ENCODE measurements around the gene RAX2.

RAX2 gene

DNA sequence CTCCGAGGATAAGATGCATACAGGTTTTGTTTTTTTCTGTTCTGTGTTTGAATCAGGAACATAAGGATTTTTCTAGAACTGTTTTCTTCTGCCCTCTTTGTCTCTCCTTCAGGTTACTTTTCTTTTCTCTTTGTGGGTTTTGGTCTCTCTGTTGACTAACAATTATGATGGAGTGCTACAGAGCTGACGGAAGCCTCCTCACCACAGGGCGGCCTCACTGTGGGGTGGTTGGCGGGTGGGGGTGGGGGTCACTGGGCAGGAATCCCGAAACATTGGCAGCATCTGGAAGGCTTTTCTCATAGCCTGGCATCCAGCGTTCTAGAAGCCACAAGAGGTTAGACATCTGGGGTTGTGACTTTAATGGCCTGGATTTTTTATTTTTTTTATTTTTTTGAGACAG, 26.1 kb upstream of the RAX2 start:
- Histone ChIP-seq H3K27ac (no peak overlapping the region), H3K9ac (no peak overlapping the region)
- TF ChIP-seq, protein P1, sequence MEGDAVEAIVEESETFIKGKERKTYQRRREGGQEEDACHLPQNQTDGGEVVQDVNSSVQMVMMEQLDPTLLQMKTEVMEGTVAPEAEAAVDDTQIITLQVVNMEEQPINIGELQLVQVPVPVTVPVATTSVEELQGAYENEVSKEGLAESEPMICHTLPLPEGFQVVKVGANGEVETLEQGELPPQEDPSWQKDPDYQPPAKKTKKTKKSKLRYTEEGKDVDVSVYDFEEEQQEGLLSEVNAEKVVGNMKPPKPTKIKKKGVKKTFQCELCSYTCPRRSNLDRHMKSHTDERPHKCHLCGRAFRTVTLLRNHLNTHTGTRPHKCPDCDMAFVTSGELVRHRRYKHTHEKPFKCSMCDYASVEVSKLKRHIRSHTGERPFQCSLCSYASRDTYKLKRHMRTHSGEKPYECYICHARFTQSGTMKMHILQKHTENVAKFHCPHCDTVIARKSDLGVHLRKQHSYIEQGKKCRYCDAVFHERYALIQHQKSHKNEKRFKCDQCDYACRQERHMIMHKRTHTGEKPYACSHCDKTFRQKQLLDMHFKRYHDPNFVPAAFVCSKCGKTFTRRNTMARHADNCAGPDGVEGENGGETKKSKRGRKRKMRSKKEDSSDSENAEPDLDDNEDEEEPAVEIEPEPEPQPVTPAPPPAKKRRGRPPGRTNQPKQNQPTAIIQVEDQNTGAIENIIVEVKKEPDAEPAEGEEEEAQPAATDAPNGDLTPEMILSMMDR (conservative IDR thresholded peaks at IDR 0.05; ENCODE audit: low read depth, low read length), result no peak

DNA sequence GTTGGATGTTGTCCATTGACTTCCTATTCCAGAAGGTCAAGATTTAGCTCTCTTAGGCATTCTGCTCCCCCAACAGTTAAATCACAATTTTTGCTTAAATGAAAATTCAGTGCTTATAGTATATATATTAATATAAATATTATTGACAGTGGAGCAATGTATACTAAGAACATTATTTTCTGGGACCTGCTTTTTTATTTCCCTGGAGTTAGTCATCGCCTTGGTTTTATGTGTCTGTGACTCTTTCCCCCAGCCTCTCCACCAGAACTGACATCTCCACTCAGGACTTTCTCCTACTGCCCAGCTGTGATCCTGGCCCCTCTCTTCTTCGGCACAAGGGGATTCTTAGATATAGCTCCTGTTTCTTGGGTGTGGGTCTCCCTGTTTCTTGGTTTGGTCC, 24.3 kb upstream of the RAX2 start:
- TF ChIP-seq, protein P1 (conservative IDR thresholded peaks at IDR 0.05; ENCODE audit: low read depth, low read length), result no peak
- Histone ChIP-seq H3K4me2 (no peak overlapping the region), H3K27me3 (ENCODE audit: insufficient read depth, low read depth) (peaks cover 85% of the 10 kb centered on the region), H3K27ac (no peak overlapping the region), H3K4me3 (IDR thresholded peaks at IDR 0.05; ENCODE audit: insufficient read depth, low read depth, low read length) (no peak overlapping the region), H3K36me3 (ENCODE audit: insufficient read depth) (no peaks in the 10 kb centered on the region), H3K79me2 (ENCODE audit: insufficient read depth, low read depth) (no peaks in the 10 kb centered on the region), H3K9ac (no peak overlapping the region), H3K4me1 (ENCODE audit: low read depth, poor library complexity, severe bottlenecking) (no peaks in the 10 kb centered on the region), H4K20me1 (ENCODE audit: insufficient read depth) (no peaks in the 10 kb centered on the region), H2AFZ (ENCODE audit: low read depth) (no peak overlapping the region)

More for the DNA sequence above, 26.1 kb upstream of the RAX2 start:
- no peaks in the 10 kb centered on the region for H3K4me1 ChIP-seq (ENCODE audit: low read depth, poor library complexity, severe bottlenecking)
- H3K4me3 ChIP-seq (IDR thresholded peaks at IDR 0.05; ENCODE audit: insufficient read depth, low read depth, low read length), result no peak overlapping the region
- H3K4me2 ChIP-seq, result no peak overlapping the region
- no peaks in the 10 kb centered on the region for H4K20me1 ChIP-seq (ENCODE audit: insufficient read depth)
- H2AFZ ChIP-seq (ENCODE audit: low read depth), result no peak overlapping the region
- no peaks in the 10 kb centered on the region for H3K79me2 ChIP-seq (ENCODE audit: insufficient read depth, low read depth)
- H3K27me3 ChIP-seq (ENCODE audit: insufficient read depth, low read depth), result peaks cover 88% of the 10 kb centered on the region
- no peaks in the 10 kb centered on the region for H3K36me3 ChIP-seq (ENCODE audit: insufficient read depth)

DNA sequence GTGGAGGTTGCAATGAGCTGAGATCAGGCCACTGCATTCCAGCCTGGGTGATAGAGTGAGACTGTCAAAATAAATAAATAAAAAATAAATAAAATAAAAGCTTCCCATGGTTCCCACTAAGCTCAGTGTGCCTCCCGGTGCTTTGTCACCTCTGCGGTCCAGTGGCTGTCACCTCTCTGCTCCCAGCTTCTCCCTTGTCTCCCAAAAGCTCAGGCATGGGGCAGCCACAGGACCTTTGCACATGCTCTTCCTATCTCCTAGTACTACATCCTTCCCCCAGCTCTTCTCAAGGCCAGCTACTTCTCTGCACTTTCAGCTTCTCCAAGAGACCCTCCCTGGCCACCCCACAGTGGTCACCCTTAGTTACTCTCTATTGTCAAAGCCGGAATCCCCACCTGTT, 21.8 kb upstream of the RAX2 start:
- H3K4me2 ChIP-seq, result no peak overlapping the region
- peaks cover 85% of the 10 kb centered on the region for H3K27me3 ChIP-seq (ENCODE audit: insufficient read depth, low read depth)
- TF ChIP-seq, protein P1 (conservative IDR thresholded peaks at IDR 0.05; ENCODE audit: low read depth, low read length), result no peak
- no peak overlapping the region for H3K27ac ChIP-seq
- H4K20me1 ChIP-seq (ENCODE audit: insufficient read depth), result no peaks in the 10 kb centered on the region
- no peaks in the 10 kb centered on the region for H3K36me3 ChIP-seq (ENCODE audit: insufficient read depth)
- H3K9ac ChIP-seq, result no peak overlapping the region
- H3K4me1 ChIP-seq (ENCODE audit: low read depth, poor library complexity, severe bottlenecking), result no peaks in the 10 kb centered on the region
- H3K79me2 ChIP-seq (ENCODE audit: insufficient read depth, low read depth), result no peaks in the 10 kb centered on the region
- no peak overlapping the region for H3K4me3 ChIP-seq (IDR thresholded peaks at IDR 0.05; ENCODE audit: insufficient read depth, low read depth, low read length)
- H2AFZ ChIP-seq (ENCODE audit: low read depth), result no peak overlapping the region

GRCh38 chr19:3792114-3792513, 20.1 kb upstream of the RAX2 start:
- Histone ChIP-seq H3K9ac (no peak overlapping the region), H4K20me1 (ENCODE audit: insufficient read depth) (no peaks in the 10 kb centered on the region), H3K27ac (no peak overlapping the region), H2AFZ (ENCODE audit: low read depth) (no peak overlapping the region), H3K4me3 (IDR thresholded peaks at IDR 0.05; ENCODE audit: insufficient read depth, low read depth, low read length) (no peak overlapping the region), H3K27me3 (ENCODE audit: insufficient read depth, low read depth) (peaks cover 83% of the 10 kb centered on the region), H3K4me1 (ENCODE audit: low read depth, poor library complexity, severe bottlenecking) (no peaks in the 10 kb centered on the region), H3K79me2 (ENCODE audit: insufficient read depth, low read depth) (no peaks in the 10 kb centered on the region), H3K4me2 (no peak overlapping the region), H3K36me3 (ENCODE audit: insufficient read depth) (no peaks in the 10 kb centered on the region)
- TF ChIP-seq, protein P1 (conservative IDR thresholded peaks at IDR 0.05; ENCODE audit: low read depth, low read length), result no peak
